NCI-H2171 treated with DMSO at 0.1 percent for 48 hours (cell line): ENCODE measurements around the gene CAMTA1.

ENCODE experiments used
- DNase-seq: peaks from one replicate; lab custom pipeline; 2025; lab: John Stamatoyannopoulos, UW

Gene CAMTA1

DNA sequence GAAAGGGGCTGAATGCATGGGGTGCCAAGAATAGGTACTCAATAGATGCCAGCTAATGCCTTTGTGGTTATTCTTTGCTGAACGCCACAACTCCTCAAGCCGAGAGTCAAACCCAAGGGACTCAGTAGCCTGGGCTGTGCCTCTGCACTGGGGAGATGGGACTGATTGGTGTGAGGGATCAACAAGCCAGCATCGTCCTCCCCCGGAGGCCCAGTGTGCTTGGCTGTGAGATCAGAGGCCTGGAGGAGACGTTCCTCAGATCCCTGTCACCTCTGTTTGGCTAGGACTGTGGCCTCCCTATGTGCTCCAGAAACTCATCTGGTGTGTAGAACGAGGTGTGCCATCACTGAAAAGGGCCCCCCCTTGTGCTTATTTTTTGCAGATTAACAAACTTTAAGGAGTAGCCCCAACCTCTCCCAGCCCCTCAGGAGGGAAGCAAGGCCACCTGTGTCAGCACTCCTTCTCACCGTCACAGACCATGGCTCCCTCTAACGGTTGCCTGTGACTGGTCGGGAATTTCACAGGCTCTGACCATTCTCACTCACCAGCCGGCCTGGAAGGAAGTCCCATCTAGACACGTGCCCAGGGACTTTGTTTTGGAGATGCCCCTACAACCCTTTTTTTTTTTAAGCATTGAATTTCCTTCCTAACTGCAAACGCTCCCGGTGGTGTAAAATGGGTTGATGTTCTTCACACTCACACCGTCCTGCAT is 791.8 kb downstream of the CAMTA1 start:
- DNase-seq = no peak

DNA sequence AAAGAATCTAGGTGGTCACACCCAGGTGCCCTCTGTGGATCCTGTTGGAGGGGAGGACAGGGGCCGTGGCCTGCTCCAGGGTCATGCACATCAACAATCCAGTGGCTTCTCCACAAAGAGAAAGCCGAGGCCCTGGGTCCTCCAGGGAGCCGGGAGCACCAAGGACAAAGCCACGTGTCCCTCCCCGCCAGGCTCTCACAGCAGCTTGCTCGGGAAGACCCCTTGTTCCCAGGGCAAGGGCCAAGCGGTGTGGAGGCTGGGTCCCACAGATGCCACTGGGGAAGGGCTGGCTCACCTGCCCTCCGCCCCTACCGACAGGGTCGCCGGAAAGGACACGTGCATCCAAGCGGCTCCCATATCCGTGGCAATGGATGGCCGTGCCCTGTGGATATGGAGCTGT is 793.0 kb downstream of the CAMTA1 start:
- no peak for DNase-seq

DNA sequence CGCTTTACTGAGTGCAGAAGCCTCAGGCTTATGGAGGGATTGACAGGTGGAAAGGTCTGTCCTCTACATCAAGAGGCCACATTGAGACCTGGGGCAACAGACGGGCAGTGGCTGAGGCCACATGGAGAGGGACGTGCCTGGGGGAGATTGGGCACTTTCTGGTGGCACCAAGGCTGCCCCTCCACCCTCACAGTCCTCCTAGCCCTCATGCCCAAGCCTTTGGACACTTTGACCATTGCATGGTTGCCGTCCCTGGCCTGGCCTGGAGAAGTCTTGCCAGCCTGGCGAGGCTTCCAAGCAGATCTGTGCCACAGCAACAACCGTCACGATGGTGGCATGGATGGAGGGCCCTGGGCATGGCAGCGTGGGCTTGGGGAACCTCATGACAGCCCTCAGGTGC is 793.8 kb downstream of the CAMTA1 start:
- no peak for DNase-seq

GRCh38 chr1:7579831-7580804 is 794.9 kb downstream of the CAMTA1 start:
- no peak for DNase-seq

DNA sequence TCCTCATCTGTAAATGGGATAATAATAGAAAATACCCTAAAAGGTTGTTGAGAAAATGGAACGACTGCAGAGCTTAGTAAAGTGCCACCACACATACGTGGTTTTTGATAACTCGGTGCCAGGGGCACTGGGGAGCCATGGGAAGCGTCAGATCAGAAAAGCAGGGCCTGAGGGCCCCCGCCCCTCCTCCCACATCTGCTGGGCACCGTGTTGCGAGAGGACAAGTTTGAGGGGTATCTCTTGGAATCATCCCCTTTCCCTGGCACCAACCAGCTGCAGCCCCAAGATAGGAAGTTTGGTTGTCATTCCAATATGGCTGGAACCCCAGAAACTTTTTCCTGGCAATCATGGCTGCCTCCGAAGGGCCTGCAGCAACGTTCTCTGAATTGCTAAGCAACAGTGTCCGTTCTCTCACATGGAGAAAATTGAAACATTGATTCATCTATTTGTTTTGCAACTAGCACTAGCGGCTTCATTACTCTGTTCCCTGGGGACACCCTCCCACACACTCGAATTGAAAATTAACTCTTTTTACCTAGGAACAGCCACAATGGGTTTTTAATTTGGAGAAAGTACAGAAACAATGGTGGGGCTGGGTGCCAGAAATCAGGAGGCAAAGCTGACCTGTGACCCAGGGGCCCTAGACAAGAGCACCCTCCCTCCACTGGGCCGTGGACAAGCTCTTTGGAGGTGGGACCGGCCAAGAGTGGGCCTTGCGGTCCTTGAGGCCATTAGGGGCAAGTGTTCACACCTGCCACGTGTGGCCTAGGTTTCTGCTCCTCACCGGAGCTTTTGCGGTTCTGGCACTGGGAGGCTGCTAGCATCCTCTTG is 795.9 kb downstream of the CAMTA1 start:
- peak; percentile 13 for DNase-seq

GRCh38 chr1:7581754-7582459 is 796.7 kb downstream of the CAMTA1 start:
- DNase-seq = no peak

DNA sequence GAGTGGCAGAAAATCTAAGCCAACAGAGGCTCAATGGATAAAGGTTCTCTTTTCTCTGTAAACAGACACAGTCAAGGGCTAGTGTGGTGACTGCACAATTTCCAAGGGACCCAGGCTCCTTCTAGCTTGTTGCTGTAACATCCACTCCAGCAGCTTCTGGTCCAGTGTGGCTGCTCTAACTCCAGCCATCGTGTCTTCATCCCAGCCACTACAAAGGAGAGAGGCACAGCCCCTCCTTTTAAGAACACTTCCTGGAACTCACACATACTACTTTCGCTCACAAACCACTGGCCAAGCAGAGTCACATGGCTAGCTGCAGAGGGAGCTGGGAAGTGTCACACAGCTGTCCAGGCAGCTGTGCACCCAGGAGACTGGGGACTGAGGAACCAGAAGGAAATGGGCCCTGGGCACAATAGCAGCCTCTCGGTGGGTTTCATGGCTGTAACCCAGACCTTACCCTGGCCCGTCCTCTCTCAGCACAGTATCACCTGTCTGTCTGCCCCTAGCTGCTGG is 797.3 kb downstream of the CAMTA1 start:
- DNase-seq = no peak

- DNase-seq = no peak
Measured at GRCh38 chr1:7583291-7584096, 798.2 kb downstream of the CAMTA1 start.

DNA sequence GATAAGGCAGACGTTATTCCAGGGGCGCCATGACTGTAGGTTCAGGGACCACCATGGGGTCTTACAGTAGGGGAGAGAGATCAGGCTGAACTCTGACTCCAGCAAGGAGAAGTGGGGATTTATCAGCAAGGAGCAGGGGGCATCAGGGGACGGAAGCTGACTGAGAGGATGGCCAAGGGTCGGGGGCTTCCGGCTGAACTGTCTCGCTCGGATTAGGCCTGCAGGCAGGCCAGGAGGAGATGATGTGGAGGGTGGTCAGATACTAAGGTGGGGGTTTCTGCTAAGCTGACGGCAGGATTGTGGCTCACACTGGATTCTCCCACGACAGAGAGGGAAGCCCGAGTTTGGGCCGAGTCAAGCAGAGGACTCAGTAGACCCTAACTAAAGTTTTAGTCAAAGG is 798.9 kb downstream of the CAMTA1 start:
- DNase-seq = no peak

DNA sequence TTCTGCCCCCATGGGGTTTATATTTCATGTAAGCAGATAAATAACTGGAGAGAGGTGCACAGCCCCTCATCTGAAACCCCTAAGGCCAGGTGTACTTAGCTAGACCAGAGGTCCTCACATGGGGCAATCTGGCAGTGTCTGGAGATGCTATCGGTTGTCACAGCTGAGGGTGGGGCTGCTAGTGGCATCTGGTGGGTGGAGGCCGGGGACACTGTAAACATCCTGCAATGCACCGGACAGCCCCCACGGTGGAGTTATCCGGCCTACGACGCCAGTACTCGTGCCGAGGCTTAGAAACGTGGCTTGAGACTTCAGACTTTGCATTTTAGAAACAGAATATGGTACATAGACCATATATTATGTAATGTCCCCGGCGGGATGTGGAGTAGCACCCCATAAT is 799.4 kb downstream of the CAMTA1 start:
- DNase-seq = no peak

GRCh38 chr1:7585216-7585907 is 800.1 kb downstream of the CAMTA1 start:
- DNase-seq = no peak

DNA sequence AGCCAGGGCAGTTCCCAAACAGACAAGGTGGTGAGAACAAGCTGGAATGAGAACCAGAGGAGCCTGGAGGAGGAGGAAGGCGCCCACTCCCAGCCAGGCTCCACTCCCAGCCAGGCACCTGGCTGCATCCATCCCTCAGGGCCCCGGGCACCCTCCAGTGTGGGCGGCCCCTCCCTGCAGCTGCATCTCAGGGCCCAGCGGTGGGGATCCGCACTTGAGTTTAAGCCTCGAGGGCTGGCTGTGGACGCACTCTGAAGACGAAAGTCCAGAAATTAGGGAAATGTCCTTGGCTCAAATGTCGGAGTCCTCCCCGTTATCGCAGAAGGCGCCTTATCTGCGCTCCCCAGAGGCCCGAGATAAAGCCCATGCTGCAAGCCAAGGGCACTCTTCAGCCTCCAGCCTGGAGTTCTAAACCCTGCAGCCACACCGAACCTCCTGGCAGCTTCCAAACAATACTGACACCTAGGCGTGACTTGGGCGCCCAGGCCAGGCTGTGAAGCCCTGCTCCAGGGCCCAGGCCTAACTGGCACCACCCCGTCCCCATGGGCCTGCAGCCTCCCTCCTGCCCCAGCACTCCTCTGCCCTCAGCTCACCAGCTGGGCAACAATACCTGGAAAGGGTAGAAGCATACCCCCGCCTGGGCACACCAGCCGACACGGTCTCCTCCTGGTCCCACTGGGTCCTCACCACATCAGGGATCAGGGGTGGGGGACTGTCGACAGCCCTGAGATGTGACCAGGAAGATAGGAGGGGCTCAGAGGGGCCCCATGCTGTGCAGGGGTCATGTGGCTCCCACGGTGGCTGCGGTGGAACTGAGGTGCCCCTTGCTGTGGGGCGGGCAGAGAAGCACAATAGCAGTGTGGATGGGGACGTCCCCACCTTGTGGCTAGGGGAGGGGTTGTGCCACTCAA is 801.0 kb downstream of the CAMTA1 start:
- DNase-seq = no peak

DNA sequence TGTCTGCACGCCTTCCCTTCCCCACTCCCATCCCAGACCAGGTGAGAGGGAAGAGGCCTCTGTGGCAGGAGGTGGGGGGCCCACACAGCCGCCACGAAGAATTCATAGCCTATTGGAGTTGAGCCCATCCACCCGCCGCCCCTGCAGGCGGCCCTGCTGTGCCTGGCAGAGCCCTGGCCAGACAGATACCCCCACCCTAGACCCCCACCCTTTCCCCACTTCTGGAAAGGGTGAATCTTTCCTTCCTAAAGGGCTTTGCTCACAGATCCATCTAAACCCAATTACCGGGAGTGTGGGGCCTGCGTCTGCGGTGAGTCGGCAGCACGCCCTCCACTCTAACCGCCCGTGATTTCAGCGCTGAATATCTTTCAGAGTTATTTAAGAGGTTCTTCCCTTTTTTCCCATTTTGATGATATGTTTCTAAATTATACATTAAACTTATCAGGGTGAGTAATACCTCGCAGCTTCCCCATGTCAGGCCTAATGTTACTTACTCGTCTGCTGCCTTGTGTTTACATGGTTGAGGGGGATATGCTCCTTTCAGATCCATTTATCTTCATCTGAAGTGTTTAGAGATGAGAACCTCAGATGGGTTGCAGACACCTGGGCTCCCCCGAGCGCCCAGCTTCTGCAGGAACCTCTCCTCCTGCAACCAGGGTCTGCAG is 802.0 kb downstream of the CAMTA1 start:
- no peak for DNase-seq

GRCh38 chr1:7587773-7588456 is 802.7 kb downstream of the CAMTA1 start:
- no peak for DNase-seq

GRCh38 chr1:7588457-7588827 is 803.2 kb downstream of the CAMTA1 start:
- no peak for DNase-seq

GRCh38 chr1:7589080-7589735 is 804.0 kb downstream of the CAMTA1 start:
- no peak for DNase-seq

DNA sequence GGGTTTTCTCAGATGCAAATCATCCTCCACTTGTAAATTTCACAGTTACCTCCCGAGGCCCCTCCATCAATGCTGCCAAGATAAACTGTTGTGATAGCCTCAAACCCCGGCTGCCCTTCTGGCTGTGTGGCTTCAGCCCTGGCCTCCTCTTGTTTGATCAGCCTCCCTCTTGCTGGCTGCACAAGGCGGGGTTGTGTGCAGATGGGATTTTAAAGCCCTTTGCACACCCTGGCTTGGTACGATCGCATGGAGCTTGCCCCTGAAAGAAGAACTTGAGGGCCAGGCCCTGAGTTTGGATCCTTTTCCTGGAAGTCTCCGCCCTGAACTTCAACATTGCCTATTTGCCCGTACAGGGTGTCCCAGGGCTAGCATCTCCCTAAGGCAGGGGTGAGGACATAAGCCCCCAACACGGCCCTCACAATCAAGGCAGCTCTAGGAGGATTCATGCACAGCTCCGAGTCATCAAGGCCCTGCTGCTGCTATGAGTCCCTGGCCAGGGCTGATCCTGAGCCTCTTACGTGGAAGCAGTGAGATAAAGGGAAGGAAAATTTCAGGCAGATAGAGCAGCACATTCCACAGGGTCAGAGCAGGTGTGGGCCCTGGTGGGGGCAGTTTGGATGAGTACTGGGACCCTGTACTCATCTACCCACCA is 804.6 kb downstream of the CAMTA1 start:
- no peak for DNase-seq
